Bronchial epithelial cell (primary cell): ENCODE data around the gene EXOC6B. TPM values are rescaled to one million over a fixed set of nuclear protein-coding genes. Genes with fewer than 3 reads are reported as not detected.

ENCODE experiments used
- DNase-seq: peaks from one replicate; pipeline ENCODE4 v3.0.0-alpha.2; 2010; ENCODE audit warnings: low read depth
- FAIRE-seq: peaks from 2 replicates; lab custom pipeline; 2011; peaks lifted over from hg19 to GRCh38; lab: Jason Lieb, UNC
- H3K27me3 ChIP-seq: 2 replicates; pipeline ENCODE4 v1.5.1; 2011; ENCODE audit warnings: low read length; ENCODE audit not compliant: control insufficient read depth, insufficient read depth
- H3K36me3 ChIP-seq: 2 replicates; pipeline ENCODE4 v1.5.1; 2011; ENCODE audit warnings: low read length; ENCODE audit not compliant: control insufficient read depth, insufficient read depth
- H3K4me3 ChIP-seq: 2 replicates; pipeline ENCODE4 v1.5.1; 2011; ENCODE audit warnings: mild to moderate bottlenecking, low read depth, low read length, control low read depth
- total RNA-seq: library from RNA; depleted of rRNA; stranded (reverse); fragments of >200 nt; gene quantifications from 2 replicates; pipeline ENCODE4 v1.2.1, GENCODE V29; 2014
- TF ChIP-seq, protein P1 (sequence below): IDR thresholded peaks from 2 replicates; pipeline ENCODE4 v1.5.1; 2011; ENCODE audit warnings: mild to moderate bottlenecking, moderate library complexity, low read length, control low read depth, inconsistent platforms; ENCODE audit not compliant: insufficient read depth, severe bottlenecking

EXOC6B gene
- total RNA-seq, 1 donor from 2014 or later = 26.9 TPM

DNA sequence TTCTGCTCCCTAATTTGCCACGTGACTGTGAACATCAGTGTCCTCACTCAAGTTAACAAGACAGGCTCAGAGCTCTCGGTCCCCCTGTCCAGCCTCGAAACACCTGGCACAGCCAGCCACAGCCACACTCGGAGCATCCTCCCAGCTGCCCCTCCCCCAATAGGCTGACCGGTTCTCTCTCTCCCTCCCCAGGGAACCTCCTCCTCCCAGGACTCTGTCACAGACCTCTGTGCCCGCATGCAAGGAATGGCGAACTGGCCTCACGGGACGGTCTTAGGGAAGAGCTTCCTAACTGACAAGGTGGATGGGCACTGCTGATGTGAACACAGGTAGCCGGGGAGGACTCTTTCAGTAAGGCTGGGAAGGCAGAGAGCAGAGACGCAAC, 697.0 kb downstream of the EXOC6B start:
- DNase-seq (no peak), FAIRE-seq (no peak)
- H3K4me3 ChIP-seq = no peak overlapping the region
- H3K36me3 ChIP-seq = no peaks in the 10 kb centered on the region
- TF ChIP-seq, protein P1, sequence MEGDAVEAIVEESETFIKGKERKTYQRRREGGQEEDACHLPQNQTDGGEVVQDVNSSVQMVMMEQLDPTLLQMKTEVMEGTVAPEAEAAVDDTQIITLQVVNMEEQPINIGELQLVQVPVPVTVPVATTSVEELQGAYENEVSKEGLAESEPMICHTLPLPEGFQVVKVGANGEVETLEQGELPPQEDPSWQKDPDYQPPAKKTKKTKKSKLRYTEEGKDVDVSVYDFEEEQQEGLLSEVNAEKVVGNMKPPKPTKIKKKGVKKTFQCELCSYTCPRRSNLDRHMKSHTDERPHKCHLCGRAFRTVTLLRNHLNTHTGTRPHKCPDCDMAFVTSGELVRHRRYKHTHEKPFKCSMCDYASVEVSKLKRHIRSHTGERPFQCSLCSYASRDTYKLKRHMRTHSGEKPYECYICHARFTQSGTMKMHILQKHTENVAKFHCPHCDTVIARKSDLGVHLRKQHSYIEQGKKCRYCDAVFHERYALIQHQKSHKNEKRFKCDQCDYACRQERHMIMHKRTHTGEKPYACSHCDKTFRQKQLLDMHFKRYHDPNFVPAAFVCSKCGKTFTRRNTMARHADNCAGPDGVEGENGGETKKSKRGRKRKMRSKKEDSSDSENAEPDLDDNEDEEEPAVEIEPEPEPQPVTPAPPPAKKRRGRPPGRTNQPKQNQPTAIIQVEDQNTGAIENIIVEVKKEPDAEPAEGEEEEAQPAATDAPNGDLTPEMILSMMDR = no peak
- no peaks in the 10 kb centered on the region for H3K27me3 ChIP-seq

DNA sequence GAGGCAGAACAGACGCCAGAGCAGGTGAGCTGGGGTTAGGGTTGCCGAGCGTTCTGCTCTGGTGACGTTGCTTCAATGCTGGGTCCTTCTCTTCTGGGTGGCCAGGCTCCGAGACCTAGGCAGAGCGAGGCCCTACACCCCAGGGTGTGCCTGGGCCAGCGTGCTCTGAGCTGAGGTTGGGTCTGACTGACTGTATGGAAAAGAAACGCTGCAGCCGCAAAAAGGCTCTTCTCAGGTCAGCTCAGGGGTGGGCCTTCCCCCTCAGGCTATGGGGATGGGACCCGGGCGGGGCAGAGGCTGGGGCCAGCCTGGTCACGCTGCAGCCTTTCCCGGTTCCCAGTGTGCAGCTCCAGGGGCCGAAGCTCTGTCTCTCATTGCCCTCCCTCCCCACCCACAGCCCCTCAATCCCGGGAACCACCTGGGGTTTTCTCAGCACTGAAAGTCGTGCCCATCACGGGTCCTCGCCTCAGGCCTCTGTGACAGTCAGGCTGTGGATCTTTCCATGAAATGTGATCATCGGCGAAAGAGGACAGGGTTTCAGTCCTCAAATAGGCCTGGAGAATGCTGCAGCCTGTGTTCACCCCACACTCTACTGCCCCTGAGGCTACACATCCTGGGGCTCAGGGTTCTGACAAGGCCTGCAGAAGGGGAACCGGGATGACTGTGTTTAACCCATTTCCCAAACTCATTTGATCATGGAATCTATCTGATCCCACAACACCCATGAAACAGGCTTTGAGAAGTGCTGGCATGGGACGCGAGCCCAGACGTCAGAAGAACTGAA, 697.6 kb downstream of the EXOC6B start:
- no peaks in the 10 kb centered on the region for H3K27me3 ChIP-seq
- DNase-seq (no peak), FAIRE-seq (peak; percentile 50)
- no peaks in the 10 kb centered on the region for H3K36me3 ChIP-seq
- TF ChIP-seq, protein P1 = no peak
- no peak overlapping the region for H3K4me3 ChIP-seq

DNA sequence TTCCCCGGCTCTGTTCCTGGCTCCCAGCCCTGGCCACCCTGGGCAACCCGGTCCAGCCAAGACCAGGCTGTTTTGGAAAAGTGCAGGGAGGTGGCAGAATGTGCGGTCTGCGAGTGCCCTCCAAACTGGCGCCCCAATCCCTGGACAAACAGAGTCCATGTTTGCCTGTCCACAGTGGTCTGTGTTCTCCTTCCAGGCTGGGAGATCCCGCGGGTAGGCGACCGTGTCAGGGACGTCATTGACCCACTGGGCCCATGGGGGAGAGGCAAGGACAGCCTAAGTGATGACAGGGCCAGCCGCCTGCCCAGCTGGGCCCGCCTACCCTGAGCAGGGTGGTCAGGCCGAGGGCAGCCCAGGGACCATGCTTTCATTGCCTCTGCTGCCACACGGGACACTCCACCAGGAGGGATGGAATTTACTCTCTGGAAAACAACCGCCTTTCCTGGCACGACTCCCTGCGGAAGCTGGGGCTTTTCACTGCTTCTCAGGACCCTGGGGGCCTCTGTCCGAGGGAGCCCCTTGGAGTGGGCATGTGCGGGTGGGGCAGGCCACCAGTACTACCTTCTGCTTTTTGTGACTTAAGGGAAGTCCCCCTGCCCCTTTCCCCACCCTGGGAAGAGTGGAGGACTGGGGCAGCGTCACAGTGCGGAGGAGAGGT, 698.3 kb downstream of the EXOC6B start:
- no peaks in the 10 kb centered on the region for H3K27me3 ChIP-seq
- no peaks in the 10 kb centered on the region for H3K36me3 ChIP-seq
- no peak overlapping the region for H3K4me3 ChIP-seq
- FAIRE-seq (no peak), DNase-seq (no peak)
- TF ChIP-seq, protein P1 = no peak

DNA sequence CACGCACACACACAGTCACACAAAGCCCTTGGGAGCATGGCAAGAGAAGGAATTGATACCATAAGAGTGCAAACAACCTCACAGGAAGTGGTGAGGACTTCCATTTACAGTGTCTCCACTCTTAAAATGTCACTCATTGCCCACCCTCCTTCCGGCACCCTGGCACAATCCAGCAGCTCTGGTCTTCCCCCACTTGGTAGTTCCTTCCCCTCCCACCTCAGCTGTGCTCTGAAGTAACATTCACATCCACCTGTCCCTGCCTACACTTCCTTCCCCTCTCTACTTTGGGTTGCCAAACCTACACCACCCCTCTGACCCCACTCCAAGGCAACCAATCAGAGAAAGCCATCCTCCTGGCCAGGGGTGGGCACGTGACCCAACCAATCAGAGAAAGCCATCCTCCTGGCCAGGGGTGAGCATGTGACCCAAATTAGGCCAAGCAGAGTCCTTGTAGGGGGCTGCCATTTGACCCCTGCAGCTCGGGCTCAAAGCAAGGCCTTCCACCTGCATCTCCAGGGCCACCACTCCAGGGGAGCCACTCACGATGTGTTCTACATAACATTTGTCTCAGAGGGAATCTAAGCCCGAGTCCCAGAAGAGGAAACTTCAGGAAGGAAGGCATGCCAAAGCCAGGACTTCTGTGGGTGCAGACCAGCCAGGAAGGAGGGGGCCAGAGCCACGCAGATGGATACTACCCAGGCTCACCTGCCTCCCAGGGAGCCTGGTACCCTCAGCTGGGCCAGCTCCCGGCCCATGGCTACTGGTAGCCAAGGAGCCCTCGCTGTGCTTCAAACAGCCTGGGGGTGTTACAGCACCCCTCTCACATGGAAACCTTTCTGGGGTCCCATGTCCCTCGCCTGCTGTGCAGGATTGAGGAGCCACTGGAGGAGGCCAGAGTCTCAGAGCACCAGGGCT, 699.4 kb downstream of the EXOC6B start:
- TF ChIP-seq, protein P1 = no peak
- H3K36me3 ChIP-seq = no peaks in the 10 kb centered on the region
- FAIRE-seq (no peak), DNase-seq (no peak)
- H3K4me3 ChIP-seq = no peak overlapping the region
- no peaks in the 10 kb centered on the region for H3K27me3 ChIP-seq

Other genes with a start within 250 kb of the EXOC6B start
- 12.2 and 14.0 TPM in 2 replicates for gene SPR, start 61.4 kb upstream of the EXOC6B start, total RNA-seq
- gene EMX1, start 91.5 kb upstream of the EXOC6B start, total RNA-seq = 0.26 TPM in 1 of 2 replicates, not detected in the other
- gene SFXN5, start 245.7 kb upstream of the EXOC6B start, total RNA-seq = 5.3 and 8.2 TPM in 2 replicates